IPS-11a (cell line): ENCODE data around the gene NKG7.
"Not testable (repeated sequence)": the region's sequence is repeated elsewhere in the genome, so short reads cannot be mapped to it uniquely, and the experiment has no call there.

ENCODE experiments used
- H3K4me3 ChIP-seq: one replicate; pipeline ENCODE4 v1.5.1; 2013; ENCODE audit warnings: low read depth, low read length, control low read depth

Gene NKG7

DNA sequence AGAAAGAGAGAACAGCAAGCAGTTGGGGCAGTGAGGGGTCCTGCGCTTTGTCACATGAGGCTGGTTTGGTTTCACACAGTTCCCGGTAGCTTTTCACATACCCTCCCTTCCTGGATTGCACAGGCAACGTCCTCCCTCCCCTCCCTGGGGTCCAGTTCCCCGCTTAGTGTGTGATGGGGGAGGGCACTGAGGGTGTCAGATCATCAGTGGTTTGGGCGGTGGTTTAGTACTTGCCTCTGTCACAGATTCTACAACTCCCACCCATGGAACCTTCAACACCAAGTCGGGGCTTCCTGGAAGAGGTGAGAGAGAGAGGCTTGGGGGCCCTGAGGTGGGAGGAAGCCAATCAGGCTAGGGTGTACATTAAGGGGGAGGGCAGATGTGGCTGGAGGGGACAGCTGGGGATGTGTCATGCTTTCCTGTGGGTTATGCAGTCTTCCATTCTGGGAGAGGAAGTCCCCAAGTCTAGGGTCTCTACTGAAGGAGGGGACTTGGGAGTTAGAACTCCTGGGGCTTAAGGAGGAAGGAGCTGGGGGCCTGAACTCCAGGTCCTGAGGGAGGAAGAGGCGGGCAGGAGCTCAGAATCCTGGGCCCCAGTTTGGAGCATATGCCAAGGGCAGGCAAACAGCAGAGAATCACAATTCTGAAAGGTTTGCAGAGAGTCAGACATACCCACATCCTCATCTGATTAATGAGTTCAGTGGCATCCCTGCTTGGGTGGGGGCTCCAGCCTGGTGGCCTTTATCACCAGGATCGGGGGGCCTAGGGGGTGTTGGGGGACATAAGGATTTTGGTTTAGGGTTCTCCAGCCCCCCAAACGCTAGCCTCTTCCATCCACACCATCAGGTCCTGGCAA lies at the start of gene NKG7:
Gene NKG7, minus strand, starts transcription at position 6 of the 856 bp plus-strand sequence. CDS start 119 bp downstream, outside the sequence.
- no peak within 1 kb of the TSS for H3K4me3 ChIP-seq

- peak overlapping the region; percentile 41 for H3K4me3 ChIP-seq
Observed at GRCh38 chr19:51422053-51422448, 49.6 kb upstream of the NKG7 start.

DNA sequence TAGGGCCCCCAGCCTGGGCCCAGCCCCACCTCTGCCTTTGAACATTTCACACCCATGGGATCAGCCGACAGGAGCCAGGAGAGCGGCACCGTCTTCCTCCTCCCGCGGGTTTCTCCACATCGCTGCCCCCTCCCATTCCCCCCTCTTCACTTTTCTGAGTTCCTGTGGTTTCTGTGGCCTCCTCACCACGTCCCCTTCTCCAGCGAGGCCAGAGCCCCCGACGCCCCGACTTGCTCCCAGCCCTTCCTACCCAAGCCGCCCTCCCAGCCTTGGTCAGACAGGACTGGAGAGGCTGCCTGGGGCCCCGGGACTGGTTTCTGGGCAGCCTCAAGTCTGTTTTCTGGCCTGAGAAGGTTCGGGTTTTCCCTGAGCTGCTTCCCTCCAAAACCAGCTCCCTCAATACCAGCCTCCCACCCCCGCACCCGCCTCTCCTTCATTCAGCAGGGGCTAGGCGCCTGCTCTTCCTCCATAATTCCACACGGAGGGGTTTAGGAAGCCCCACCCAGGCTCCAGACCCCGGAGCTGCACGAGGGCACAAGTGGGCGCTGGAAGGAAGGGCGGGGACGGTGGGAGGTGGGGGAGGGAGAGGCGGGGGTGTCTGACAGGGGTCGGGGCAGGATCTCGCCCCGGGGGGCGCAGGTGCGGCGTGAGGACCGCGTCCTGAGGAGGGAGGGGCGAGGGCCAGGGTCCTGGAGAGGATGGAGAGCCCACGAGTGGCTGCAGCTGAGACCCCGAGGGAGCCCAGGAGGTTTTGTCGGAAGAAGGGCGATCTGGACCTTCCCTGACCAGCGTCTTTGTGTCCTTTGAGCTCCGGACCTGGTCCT lies 49.0 kb upstream of the NKG7 start:
- H3K4me3 ChIP-seq = peak overlapping the region; percentile 41

GRCh38 chr19:51420511-51420910 lies 48.1 kb upstream of the NKG7 start:
- not testable (repeated sequence) for H3K4me3 ChIP-seq

- H3K4me3 ChIP-seq = no peak overlapping the region
Observed at GRCh38 chr19:51418707-51419106, 46.3 kb upstream of the NKG7 start.

DNA sequence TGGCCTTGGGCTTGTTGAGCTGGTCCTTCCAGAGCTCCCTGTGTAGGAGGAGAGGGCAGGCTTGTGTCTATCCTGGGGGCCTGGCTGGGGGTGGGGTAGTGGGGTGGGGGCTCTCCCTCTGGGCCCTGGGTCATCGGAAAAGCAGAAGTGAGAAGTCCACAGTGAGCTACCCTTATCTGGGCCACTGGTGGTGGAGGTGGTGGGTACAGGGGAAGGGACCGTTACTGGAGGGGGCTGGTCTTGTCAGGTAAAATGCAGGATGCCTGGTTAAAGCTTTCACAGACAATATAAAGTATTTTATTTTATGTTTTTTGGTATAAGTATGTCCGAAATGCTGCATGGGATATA lies 45.3 kb upstream of the NKG7 start:
- H3K4me3 ChIP-seq = no peak overlapping the region

DNA sequence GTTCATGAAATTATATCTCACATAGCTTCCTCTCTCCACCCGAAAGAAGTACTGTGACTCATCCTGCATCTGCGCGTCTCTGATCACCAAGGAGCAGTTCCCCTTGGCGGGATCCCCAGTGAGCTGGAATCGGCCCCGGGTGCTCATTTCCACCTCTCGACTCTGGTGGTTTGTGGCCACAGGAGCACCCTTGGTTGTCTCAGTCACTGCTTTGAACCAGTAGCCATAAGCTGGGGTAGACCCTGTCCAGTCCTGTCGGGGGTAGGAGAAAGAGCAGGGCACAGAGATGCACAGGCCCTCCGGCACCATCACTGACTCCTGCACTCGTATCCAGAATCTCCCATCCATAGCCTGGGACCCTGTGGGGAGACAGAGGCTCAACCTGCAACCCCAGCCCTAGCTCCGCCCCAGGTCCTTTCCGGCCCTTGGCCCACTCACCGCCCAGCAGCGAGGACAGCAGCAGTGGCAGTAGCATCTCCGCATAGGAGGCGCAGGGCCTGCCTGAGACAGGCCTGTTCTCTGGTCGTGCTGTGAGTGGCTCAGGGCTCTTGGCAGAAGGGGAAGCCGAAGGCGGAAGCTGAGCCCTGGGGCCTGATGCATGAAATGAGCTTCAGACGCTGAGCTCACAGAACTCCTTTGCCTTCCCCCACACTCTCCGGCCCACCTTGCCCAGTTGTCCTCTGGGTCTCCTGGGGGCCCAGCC lies 44.8 kb upstream of the NKG7 start, which contains the start of gene SIGLEC10:
Gene SIGLEC10, minus strand, starts transcription at position 536 of the 703 bp plus-strand sequence. Its CDS starts 61 bp downstream, at position 475.
- no peak within 1 kb of the TSS for H3K4me3 ChIP-seq

DNA sequence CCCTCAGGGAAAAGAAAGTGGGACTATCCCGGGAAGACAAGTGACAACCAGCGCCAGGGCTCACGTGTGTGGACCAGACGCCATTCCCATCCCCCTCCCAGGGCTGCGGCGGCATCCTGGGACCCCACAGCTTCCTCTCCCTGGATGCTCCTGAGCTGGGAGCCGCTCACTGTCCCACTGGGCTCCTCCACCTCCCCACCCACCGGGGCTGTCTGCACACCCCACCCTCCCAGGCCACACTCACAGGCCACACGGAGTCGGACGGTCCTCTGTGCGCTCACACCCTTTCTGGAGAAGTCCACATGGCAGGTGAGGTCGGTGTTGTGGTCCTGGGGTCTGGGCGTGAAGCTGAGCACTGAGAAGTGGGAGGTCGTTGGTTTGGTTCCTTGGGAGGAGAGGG lies 44.0 kb upstream of the NKG7 start:
- H3K4me3 ChIP-seq = not testable (repeated sequence)

- no peak overlapping the region for H3K4me3 ChIP-seq
Observed at GRCh38 chr19:51415187-51415586, 42.7 kb upstream of the NKG7 start.

DNA sequence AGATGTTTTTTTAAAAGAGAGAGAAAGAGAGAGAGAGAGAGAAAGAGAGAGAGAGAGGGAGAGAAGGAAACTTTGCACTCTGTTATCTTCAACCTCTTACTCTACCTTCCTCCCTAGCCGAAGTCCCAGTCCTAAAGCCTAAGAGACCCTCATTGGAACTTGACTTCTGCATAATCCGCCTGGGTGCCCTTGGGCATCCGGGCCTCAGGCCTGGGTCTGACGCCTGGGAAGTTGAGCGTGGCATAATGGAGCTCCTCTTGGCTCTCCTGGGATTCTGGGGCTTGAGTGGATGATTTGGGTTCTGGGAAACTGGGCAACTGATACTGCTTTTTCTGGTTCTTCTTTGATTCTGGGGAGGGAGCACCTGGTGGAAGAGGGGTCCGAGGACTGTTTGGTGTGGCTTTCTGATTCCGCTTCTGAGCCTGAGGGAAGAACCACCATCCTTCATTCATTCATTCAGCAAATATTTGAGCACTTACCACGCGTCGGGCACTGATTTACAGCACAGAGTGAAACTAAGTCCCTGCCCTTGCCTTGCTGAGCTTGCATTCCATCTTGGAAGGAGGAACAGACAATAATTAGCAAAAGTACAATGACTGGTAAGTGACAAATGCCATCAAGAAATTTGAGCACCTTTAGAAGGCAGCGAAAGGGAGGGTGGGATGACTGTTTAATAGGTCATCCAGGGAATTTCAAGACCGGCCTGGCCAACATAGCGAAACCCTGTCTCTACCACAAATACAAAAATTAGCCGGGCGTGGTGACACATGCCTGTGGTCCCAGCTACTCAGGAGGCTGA lies 38.7 kb upstream of the NKG7 start:
- H3K4me3 ChIP-seq = no peak overlapping the region

DNA sequence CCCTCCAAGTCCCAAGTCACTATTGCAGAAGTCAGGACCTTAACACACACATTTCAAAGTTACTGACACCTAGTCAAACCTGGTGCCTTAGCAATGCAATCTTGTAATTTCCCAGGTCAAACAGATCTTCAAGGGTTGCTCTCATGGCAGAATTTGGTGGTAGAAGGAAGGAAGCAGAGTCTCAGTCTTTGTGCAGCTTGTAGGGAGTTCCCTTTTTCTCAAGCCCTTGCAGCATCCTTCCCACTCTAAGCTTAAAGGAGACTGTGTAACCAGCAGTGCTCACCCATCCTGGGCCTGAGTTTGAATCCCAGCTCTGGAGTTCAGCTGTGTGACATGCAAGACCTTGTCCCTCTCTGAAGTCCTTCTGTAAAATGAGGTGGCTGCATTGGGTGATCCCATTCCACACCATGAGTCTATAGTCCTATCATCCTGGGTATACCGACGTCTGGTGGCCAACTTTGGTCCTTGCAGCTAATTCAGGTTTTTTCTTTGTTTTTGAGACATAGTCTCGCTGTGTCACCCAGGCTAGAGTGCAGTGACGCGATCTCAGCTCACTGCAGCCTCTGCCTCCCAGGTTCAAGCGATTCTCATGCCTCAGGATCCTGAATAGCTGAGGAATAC lies 35.2 kb upstream of the NKG7 start:
- no peak overlapping the region for H3K4me3 ChIP-seq

DNA sequence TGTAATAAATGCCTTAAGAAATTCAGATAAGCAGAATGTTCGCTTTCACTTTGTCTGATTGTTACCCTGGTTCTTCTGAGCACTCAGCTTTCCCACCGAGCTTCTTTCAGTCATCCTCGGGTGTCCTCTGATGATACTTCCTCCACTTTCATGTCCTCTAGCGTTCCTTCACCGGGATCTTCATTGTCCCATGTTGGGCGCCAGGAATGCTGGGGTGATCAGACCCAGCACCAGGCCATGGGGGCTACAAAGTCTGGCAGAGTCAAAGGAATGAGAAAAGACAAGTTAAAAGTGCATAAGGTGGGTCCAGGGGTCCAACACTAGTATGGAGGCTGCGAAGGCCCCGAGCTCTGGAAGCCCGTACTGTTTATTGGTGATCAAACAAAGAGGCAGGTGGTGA lies 29.7 kb upstream of the NKG7 start:
- H3K4me3 ChIP-seq = no peak overlapping the region

- not testable (repeated sequence) for H3K4me3 ChIP-seq
Observed at GRCh38 chr19:51399936-51400335, 27.5 kb upstream of the NKG7 start.

- no peak overlapping the region for H3K4me3 ChIP-seq
Observed at GRCh38 chr19:51399231-51399630, 26.8 kb upstream of the NKG7 start.

DNA sequence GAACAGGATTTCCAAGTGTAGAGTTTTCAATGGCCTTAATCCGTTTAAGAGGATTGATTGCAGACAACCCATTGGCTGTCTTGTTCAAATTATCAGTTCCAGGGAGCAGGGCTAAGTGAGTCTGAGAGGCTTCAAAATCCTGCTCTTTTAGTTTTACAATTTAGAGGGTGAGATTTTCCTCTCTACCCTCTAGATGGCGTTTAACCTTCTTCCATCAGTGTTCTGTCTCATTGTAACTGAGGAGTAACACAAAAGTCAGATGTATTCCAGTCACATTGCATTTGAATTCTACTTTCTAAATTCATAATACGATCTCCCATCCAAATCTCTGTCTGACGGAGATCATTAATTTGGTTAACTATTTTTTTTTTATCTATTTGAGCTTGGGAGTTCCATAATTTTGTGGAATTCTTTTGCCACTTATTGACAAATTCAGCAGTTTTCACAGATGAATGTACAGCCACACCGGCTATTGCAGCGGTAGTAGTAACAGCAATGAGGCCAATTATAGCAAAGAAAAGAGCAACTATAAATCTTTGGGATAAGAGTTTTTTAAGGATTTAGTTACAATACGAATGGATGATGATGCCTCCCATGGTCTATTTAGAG lies 25.7 kb upstream of the NKG7 start:
- H3K4me3 ChIP-seq = no peak overlapping the region

DNA sequence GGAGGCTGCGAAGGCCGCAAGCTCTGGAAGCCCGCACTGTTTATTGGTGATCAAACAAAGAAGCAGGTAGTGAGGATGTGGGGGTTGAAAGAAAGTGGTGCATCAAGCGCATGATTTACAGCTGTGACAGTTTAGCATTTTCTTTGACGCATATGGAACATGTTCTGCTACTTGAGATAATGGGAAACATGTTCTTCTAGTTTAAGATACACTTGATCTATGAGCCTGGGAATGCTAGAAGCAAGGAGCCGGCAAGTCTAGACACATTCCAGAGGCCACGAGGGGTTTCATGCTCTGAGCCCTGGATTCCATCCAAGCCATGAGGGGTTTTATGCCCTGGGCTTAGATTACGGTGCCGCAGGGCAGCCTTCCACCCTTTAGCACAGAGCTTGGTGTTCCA lies 25.0 kb upstream of the NKG7 start:
- not testable (repeated sequence) for H3K4me3 ChIP-seq

DNA sequence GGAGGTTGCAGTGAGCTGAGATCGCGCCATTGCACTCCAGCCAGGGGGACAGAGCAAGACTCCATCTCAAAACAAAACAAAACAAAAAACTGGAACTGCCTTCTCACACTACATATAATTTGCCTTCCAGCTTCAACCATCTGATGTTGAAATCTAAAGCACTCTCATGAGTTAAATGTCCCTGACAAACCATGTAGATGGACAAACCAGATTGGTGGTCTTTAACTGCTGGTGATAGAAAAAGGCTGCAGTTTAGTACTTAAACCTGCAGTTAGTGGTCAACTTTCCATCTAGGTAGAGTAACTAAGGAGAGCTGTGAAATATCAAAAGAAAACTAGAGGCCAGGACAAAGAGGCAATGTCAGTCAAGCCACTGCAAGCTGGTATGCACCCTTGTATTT lies 23.7 kb upstream of the NKG7 start:
- H3K4me3 ChIP-seq = no peak overlapping the region

- peak overlapping the region; percentile 83 for H3K4me3 ChIP-seq
Observed at GRCh38 chr19:51394050-51394836, 21.8 kb upstream of the NKG7 start.

- H3K4me3 ChIP-seq = no peak overlapping the region
Observed at GRCh38 chr19:51392701-51393100, 20.2 kb upstream of the NKG7 start.
